HL-60 (cell line): Measurements from ENCODE around the gene LGALS4.

Experiments used
- DNase-seq, 2 experiments: peaks; one replicate each; pipeline ENCODE4 v3.0.0-alpha.2; 2010 to 2020; ENCODE audit warnings: low read depth in 1 of 2, low spot score in 1 of 2
- H3K27ac ChIP-seq: fragments of 250-450 bp; sonication (Bioruptor Pico); replicated peaks from 2 replicates; pipeline ENCODE4 v1.5.1; 2020; ENCODE audit warnings: mild to moderate bottlenecking, moderate library complexity
- H3K27me3 ChIP-seq: fragments of 250-450 bp; sonication (Bioruptor Pico); 2 replicates; pipeline ENCODE4 v1.5.1; 2021; ENCODE audit warnings: mild to moderate bottlenecking, moderate library complexity; ENCODE audit not compliant: insufficient read depth, poor library complexity, severe bottlenecking
- H3K4me3 ChIP-seq: replicated peaks from 2 replicates; pipeline ENCODE4 v1.5.1; 2011; ENCODE audit warnings: mild to moderate bottlenecking, control low read depth, low read length; ENCODE audit not compliant: insufficient read depth
- GABPA ChIP-seq: IDR thresholded peaks from 2 replicates; pipeline ENCODE4 v1.6.1; 2012; ENCODE audit warnings: low read depth
- POLR2AphosphoS5 ChIP-seq: IDR thresholded peaks from 2 replicates; pipeline ENCODE4 v1.6.1; 2012; ENCODE audit warnings: low read depth
- SPI1 ChIP-seq: IDR thresholded peaks from 2 replicates; pipeline ENCODE4 v1.6.1; 2012; ENCODE audit warnings: low read depth, mild to moderate bottlenecking, borderline replicate concordance
- TF ChIP-seq, protein P1 (sequence below): IDR thresholded peaks from one replicate; pipeline ENCODE4 v1.5.1; 2011; ENCODE audit warnings: low read length, control low read depth, inconsistent platforms; ENCODE audit not compliant: insufficient read depth
- TF ChIP-seq, protein P2 (sequence below): IDR thresholded peaks from 2 replicates; pipeline ENCODE4 v1.6.1; 2012; ENCODE audit warnings: low read depth; ENCODE audit not compliant: insufficient replicate concordance

LGALS4 gene

DNA sequence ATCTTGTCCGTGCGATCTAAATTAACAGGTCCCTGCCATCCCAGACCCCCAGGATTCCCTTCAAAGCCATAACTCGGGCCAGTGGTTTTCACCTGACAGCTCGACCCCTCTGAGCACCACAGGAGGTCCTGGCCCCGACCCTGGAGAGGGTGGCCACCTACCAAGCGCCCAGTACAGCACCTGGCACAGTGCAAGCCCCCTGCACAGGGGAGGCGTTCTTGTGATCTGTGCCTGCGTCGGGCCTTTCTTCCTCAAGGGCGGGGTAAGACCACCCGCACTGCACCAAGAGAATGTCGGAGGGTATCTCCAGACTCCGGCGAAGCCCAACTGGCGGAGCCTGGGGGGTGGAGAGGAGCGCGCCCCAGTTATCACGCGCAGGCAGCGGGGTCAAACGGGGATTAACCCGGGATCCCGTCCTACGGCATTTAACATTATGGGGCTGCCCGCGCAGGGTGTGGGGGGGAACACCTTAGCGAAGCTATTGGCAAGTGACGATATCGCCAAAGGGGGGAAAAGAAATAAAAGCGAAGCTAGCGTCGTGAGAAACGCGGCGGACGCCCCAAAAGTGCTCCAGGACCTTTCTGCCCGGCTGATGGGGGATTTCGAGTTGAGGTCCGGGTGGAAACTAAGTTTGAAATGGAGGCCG lies 38.4 kb upstream of the LGALS4 start:
- no peak for DNase-seq
- H3K27ac ChIP-seq = peak overlapping the region; percentile 90
- peak overlapping the region; percentile 61 for H3K4me3 ChIP-seq
- TF ChIP-seq SPI1 = no peak
- no peaks in the 10 kb centered on the region for H3K27me3 ChIP-seq

DNA sequence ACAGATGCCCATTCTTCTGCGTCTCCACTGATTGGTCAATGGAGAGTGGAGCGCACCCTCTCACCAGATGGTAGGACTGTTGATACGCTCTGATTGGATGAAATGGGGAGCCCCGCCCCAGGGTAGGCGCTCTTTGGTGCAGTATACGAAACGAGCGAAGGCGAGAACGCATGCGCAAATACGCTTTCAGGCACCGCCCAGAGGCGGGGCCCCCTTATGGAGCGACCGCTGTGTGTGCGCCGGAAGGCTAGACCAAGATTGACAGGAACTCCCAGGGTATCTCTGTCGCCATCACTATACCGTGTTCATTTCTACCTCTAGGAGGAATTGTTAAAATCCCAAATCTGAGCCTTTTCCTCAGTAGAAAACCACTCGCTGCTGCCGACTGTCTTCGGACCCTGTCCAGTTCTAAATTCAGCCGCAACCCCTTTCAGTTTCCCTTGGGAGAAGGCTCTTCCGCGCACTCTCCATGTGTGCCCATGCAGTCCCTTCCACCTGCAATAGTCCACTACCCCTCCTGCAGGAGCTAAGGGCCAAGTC lies 37.8 kb upstream of the LGALS4 start:
- no peaks in the 10 kb centered on the region for H3K27me3 ChIP-seq

DNA sequence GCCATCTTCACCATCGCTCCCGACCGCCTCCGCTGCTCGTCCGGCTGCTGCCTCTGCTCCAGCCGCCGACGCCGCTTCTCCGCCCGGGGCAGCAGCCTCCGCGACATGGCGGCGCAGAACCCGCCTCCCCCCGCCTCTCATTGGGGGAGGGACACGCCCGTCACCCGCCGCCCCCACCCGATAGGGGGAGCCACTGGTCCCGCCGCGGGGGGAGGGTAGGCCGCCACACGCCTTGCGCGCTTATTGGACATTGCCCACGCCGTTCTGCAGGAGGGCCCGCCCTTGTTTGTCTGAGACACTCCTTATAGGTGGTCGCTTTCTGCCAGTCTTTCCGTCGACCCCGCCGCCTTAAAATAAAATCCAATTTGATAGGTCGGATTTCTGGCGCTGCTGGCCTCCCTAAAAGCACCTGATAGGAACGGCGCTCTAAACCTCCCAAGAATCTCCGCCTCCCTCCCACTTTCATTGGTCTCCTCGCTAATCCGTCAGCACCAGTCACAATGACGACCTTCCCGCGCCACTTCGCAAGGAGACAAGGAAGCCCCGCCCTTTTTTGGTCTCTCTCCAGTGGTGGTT lies 37.2 kb upstream of the LGALS4 start, which contains the start of gene HNRNPL:
HNRNPL (minus strand) TSS at position 127 of the 576 bp plus-strand sequence; CDS start at position 107, 20 bp downstream.
- TF ChIP-seq GABPA (peak; percentile 34), POLR2AphosphoS5 (peak; percentile 92)
- TF ChIP-seq, protein P1, sequence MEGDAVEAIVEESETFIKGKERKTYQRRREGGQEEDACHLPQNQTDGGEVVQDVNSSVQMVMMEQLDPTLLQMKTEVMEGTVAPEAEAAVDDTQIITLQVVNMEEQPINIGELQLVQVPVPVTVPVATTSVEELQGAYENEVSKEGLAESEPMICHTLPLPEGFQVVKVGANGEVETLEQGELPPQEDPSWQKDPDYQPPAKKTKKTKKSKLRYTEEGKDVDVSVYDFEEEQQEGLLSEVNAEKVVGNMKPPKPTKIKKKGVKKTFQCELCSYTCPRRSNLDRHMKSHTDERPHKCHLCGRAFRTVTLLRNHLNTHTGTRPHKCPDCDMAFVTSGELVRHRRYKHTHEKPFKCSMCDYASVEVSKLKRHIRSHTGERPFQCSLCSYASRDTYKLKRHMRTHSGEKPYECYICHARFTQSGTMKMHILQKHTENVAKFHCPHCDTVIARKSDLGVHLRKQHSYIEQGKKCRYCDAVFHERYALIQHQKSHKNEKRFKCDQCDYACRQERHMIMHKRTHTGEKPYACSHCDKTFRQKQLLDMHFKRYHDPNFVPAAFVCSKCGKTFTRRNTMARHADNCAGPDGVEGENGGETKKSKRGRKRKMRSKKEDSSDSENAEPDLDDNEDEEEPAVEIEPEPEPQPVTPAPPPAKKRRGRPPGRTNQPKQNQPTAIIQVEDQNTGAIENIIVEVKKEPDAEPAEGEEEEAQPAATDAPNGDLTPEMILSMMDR = no peak
- DNase-seq = peak in 1 of 2 experiments; percentile 100
- peak within 1 kb of the TSS; percentile 64 for H3K4me3 ChIP-seq
- H3K27ac ChIP-seq = peak within 1 kb of the TSS; percentile 90
- no peaks in the 10 kb centered on the region for H3K27me3 ChIP-seq

More for the DNA sequence above, 37.8 kb upstream of the LGALS4 start:
- Histone ChIP-seq H3K27ac (peak overlapping the region; percentile 90), H3K4me3 (peak overlapping the region; percentile 61)
- peak; percentile 46; the same call in 1 of the 2 replicates for TF ChIP-seq POLR2AphosphoS5
- TF ChIP-seq SPI1 = peak; percentile 25; the same call in 1 of the 2 replicates
- TF ChIP-seq, protein P2, sequence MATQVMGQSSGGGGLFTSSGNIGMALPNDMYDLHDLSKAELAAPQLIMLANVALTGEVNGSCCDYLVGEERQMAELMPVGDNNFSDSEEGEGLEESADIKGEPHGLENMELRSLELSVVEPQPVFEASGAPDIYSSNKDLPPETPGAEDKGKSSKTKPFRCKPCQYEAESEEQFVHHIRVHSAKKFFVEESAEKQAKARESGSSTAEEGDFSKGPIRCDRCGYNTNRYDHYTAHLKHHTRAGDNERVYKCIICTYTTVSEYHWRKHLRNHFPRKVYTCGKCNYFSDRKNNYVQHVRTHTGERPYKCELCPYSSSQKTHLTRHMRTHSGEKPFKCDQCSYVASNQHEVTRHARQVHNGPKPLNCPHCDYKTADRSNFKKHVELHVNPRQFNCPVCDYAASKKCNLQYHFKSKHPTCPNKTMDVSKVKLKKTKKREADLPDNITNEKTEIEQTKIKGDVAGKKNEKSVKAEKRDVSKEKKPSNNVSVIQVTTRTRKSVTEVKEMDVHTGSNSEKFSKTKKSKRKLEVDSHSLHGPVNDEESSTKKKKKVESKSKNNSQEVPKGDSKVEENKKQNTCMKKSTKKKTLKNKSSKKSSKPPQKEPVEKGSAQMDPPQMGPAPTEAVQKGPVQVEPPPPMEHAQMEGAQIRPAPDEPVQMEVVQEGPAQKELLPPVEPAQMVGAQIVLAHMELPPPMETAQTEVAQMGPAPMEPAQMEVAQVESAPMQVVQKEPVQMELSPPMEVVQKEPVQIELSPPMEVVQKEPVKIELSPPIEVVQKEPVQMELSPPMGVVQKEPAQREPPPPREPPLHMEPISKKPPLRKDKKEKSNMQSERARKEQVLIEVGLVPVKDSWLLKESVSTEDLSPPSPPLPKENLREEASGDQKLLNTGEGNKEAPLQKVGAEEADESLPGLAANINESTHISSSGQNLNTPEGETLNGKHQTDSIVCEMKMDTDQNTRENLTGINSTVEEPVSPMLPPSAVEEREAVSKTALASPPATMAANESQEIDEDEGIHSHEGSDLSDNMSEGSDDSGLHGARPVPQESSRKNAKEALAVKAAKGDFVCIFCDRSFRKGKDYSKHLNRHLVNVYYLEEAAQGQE = peak; percentile 40
- TF ChIP-seq, protein P1 = no peak
- TF ChIP-seq GABPA = no peak; the same call in 1 of the 2 replicates
- DNase-seq = peak in 1 of 2 experiments; percentile 100

DNA sequence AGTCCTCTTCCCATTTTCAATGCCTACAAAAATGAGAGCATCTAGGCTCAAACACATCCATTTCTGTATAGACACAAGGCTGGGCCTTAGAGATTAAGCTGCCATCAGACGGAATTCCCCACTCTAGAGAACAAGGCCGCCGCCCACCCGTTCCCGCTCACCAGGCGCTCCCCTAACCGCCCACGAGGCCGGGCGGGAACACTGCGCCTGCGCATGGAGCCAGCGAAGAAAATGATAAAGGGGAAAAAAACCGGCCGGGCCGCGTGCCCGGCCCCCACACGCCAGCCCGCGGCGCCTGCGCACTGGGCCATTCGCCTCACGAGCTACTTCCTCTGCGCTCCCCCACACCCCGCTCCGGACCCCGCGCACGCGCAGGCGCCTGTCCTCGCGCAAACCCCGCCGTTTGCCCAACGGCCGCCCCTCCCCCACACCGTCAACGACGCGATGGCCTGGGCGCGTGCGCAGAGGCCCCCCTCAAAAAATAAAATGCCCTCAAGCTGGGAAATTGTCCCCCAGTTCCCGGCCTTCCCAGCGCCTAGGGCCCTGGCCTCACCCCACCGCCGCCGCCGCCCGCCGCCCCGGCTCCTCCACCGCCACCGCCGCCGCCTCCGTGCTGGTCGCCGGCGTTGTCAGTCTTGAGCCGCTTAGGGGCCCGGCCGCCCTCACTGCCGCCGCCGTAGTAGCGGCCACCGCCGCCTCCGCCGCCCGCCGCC lies 36.6 kb upstream of the LGALS4 start:
- DNase-seq = peak; percentile 85 to 96
- H3K27ac ChIP-seq = peak overlapping the region; percentile 83
- TF ChIP-seq, protein P1 = no peak
- TF ChIP-seq, protein P2 = peak; percentile 60
- TF ChIP-seq POLR2AphosphoS5 = peak; percentile 57
- peak; percentile 66; the same call in 1 of the 2 replicates for TF ChIP-seq SPI1
- TF ChIP-seq GABPA = no peak; the same call in 1 of the 2 replicates
- no peaks in the 10 kb centered on the region for H3K27me3 ChIP-seq
- H3K4me3 ChIP-seq = peak overlapping the region; percentile 64
